ENCODE data around the gene KLHL29.

DNA sequence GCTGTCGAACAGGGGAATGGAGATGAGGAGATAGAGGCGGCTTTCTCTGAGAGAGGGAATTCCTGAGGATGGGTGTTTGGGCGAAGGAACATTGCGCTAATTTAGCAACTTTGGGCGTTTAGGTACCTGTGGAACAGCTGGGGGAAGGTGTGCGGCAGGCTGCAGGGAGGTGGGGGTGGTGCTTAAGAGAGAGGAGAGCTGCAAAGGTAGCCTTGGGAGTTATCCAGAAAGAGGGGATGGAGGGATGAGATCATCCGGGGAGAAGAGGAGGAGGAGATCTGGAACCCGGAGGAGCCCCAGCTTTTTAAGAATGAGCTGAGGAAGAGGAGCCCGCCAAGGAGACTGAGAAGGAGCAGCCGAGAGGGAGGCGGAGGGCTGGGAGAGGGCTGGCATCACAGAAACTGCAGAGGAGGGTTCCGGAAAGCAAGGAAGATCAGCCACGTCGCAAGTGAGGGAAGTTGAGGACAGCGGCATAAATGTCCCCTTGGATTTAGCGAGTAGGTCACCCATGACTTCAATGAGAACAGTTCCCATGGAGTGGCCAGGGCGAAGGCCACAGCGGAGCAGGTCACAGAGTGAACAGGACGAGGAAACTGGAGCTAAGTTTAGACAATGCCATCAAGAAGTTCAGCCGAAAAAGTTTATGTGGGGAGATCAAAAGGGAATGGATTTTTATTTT, 174.7 kb downstream of the KLHL29 start:
- TF ChIP-seq, protein P1, sequence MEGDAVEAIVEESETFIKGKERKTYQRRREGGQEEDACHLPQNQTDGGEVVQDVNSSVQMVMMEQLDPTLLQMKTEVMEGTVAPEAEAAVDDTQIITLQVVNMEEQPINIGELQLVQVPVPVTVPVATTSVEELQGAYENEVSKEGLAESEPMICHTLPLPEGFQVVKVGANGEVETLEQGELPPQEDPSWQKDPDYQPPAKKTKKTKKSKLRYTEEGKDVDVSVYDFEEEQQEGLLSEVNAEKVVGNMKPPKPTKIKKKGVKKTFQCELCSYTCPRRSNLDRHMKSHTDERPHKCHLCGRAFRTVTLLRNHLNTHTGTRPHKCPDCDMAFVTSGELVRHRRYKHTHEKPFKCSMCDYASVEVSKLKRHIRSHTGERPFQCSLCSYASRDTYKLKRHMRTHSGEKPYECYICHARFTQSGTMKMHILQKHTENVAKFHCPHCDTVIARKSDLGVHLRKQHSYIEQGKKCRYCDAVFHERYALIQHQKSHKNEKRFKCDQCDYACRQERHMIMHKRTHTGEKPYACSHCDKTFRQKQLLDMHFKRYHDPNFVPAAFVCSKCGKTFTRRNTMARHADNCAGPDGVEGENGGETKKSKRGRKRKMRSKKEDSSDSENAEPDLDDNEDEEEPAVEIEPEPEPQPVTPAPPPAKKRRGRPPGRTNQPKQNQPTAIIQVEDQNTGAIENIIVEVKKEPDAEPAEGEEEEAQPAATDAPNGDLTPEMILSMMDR (IDR thresholded peaks at IDR 0.05 in 8 of 11, conservative IDR thresholded peaks at IDR 0.05 in 3 of 11): no peak
- no peak for TF ChIP-seq POLR2A (IDR thresholded peaks at IDR 0.05)
